Hepatic stellate cell (primary cell): ENCODE results near the gene TRMT44.
"Not testable (repeated sequence)": the region's sequence is repeated elsewhere in the genome, so short reads cannot be mapped to it uniquely, and the experiment has no call there.

Experiments
- DNase-seq: peaks from one replicate; pipeline ENCODE4 v3.0.0; 2011; ENCODE audit warnings: low spot score

The TRMT44 gene

DNA sequence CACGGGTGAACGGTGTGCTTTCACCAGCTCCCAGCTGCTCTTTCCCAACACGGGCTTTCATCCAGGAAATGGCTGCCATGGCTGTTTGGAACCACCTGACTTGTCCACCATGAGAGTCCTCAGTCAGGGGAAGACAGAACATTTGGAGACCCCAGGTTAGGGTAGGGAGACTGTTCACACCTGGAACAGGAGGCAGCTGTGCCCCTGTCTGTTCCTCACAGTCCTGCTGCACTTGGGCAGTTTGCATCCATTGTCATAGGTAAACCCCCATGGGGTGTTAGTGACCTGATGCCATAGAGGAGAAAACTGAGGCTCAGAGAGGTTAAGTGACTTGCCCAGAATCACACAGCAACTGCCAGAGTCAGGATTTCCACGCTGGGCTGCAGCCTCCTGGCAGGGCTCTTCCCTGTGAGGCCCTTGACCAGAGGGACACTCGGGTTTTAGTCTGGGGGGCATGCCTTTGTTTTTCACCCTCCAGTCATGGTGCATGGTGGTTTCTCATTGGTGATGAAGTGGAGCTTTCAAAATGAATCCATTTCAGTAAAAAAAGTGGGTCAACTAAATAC lies 54.5 kb downstream of the TRMT44 start:
- no peak for DNase-seq

DNA sequence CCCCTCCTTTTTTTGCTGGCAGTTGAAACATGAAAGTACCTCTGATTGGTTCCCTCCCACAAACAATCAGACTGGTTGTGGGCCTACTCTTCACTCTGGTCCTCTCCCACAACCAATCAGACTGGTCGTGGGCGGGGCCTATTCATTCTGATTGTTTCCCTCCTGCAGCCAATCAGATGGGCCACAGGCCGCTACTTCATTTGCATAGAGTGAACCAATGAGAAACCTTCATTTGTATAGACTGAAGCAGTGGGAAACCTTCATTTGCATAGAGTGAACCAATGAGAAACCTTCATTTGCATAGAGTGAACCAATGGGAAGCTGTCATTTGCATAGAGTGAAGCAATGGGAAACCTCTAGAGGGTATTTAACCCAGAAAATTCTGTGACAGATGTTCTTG lies 55.2 kb downstream of the TRMT44 start:
- DNase-seq, result no peak

DNA sequence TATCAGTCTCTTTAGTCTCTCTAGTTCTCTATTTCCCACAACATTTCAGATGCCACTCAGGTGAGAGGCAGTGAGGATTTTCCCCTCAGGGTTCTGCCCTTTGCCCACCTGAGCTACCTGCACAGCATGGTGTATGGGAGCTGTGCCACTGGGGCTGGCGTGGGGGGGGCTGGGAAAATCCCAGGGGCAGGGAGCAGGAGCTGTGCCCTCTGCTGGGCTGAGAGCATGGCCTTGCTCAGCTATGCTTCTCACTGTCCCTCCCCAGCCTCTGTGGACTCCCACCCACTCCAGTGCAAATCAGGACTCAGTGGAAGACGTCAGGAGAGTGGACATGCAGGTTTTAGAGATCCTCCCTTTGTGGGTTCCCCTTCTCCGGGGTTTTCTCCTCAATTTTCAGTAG lies 57.2 kb downstream of the TRMT44 start:
- no peak for DNase-seq

DNA sequence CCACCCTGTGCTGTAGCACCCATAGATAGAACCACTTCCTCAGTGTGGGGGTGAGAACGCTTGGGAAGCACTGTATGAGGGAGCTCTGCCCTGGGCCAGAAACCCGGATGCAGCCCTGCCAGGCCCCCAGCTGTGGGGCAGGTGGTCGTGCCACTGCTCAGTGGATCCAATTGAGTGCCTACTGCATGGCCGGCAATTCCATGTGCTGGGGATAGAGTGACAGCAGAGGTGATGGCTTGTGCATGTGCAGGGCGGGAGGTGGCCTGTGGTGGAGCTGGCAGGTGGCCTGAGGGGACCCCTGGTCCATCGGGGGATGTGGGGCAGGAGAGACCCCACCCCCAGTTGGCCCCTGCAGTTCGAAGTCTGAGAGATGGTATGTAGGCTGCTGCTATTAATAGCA lies 60.4 kb downstream of the TRMT44 start:
- no peak for DNase-seq

DNA sequence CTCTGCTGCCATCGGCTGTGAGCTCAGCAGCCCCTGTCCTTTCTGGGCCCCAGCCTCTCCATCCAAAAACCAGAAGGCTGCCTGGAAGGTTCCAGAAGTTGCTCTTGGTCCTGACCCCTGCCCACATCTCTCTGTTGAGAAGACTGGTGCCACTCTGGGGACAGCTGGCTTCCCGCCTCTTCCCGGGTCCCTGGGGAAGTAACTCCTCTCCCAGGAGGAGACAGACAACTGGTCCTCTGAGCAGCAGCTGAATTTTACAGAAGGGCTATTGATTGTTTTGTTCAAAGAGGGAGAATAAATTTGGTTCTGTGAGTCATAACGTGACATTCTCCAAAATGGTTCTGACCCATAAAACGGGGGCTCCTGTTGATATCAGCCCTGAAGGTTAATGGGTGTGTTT lies 61.2 kb downstream of the TRMT44 start:
- no peak for DNase-seq

DNA sequence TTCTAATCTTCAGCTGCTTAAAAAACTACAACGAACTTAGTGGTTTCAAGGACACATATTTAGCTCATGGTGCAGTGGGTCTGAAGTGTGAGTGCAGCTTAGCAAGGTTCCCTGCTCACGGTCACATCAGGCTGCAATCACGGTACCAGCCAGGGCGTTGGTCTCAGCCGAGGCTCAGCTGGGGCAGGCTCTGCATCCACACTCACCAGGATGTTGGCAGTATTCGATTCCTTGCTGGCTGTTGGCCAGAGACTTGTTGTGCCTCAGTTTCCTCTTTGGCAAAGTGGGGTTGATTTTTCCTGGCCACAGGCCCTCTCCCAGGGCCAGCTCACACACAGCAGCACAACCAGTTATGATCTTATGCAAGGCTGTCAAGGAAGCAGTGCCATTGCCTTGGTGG lies 61.8 kb downstream of the TRMT44 start:
- DNase-seq, result no peak

DNA sequence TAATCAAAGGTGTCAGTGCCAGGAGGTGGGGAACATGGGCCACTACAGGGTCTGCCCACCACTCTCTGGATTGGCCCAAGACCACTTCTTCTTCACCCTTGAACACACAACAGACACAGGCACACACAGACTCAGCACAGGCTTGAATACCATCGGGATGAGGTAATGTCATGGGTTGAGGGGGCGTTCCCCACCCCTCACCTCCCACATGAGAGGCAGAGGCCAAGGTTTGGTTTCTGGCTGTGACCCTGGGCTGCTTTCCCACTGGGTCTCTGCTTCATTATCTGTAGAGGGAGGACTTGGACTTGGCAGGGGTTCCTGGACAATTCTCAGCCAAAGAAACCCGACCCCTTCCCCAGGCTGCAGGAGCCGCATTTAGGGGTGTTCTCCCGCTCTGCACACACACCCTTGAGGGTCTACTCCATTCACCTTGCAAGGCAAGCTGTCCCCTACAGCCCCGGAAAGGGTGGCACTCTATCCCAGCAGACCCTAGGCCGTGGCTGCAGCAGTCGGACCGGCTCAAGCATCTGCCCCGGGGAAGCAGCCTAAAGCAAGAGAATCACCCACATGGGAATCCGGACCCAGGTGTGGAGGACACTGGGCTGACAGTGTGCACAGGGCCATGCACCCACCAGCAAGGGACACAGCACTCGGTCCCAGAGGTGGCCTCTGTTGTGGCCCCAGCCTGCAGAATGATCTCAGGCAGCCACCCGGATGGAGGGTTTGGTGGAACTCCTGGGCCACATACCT lies 62.4 kb downstream of the TRMT44 start:
- no peak for DNase-seq

DNA sequence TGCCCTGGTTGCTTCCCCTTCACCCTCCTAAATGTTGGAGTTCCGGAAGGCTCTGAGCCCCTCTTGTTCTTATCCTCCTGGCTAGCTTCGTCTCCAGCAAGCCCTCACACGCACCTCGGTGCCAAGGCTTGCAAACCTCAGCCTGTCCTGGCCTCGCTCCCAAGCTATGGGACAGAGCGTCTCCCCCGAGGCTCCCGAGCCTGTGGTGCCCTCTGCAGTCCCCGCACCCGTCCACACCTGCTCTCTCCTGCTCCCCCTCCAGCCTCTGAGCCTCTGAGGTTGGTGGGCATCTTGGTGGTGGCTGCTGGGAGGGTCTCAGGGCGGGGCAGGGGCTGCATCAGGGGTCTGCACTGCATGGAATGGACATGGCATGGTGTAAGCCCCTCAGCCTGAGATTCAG lies 63.2 kb downstream of the TRMT44 start:
- DNase-seq, result no peak

DNA sequence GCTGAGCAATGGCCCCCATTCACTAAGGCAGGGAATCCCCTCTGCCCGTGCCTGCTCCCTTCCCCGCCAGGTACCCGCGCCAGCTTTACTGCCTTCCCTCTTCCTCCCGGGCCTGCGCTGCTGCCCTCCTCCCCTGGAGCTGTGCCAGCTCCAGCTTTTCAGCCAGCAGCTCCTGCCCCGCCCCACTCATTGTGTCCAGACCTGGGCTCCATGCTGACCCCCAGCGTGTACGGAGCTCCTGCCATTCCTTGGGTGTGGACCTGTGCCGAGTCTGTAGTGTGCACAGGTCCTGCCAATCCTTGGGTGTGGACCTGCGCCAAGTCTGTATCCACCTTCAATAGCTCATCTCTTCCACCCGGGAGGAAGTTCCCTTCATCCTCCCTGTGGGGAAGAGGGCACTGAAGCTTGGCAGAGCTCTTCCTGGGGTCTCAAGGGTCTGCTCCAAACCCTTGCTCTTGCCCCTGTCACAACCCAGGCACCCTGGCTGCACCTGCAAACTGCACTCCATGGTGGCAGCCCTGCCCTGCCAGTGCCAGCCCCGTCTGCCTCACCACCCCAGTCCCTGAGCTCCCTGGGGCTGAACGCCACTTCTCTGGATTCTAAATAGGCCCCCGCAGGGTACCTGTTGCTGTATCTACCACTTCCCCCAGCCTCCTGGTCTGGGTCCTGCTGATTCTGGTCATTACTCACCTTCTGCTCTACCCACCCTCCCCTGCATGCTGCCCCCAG lies 63.9 kb downstream of the TRMT44 start:
- DNase-seq, result no peak

DNA sequence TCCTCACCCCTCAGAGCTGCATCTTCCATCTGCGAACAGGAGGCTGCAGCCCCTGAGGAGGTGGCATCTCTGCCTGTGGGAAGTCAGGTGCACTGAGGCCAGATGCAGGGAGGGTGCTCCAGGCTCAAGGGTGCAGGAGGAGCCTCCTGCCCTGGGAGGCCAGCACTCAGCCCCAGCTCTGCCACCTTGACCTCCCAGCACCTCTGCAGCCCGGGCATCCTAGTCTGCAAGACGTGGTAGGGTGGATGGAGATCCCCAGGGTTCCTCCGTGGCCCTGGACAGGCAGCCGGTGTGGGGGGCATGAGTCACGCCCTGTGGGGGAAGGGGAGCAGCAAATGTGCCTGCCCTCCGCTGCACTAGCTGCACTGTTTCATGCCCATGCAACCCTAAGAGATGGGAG lies 64.7 kb downstream of the TRMT44 start:
- no peak for DNase-seq

DNA sequence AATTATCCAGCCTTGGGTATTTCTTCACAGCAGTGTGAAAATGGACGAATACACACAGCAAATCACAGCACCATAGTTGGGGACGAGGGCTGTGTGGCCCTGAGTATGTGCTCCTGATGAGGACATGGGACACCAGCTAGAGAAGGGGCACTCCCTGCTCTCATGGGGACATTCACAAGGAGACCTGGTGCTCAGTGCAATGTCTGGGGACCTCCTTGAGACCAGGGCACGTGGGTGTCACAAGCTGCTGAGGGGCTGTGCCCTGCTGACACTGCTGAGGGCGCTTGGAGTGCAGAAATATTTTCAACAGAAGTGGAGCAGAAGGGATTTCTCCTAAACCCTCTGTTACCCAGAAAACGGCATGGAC lies 65.4 kb downstream of the TRMT44 start:
- no peak for DNase-seq

DNA sequence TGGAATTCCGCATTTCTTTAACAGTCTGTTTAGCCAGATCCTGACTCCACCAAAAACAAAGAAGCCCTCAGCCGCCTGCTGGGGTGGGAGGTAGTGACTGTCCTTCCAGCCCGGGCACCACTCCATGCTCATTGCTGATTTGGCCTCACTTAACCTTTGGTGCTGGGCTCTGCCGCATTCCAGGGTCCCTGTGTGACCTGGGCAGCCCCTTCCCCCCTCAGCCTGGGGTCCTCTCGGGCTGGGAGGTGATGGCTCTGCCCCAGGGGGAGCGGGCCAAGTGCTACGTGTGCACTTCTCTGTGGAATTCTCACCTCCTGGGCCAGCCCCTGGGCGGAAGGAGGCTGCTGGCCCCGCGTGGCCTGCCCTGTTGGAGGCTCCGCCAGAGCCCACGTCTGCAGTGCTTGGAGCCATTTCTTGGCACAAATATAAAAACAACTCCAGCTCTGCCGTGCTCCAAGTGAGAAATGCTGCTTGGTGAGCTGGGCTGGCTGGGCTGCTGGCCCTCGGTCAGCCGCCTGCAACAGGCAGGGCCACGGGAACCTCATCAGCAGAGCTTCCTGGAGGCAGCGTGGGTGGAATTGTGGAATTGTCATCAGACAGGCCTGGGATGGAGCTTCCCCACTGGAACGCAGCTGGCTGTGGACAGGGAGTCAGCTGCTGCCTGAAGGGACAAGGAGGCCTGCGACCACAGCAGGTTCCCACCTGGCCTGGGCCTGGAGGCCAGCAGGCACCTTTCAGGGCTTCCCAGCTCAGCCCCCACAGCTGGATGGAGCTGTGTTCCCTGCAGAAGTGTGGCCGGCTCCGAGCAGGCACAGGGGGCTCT lies 66.0 kb downstream of the TRMT44 start:
- peak; percentile 58 for DNase-seq

DNA sequence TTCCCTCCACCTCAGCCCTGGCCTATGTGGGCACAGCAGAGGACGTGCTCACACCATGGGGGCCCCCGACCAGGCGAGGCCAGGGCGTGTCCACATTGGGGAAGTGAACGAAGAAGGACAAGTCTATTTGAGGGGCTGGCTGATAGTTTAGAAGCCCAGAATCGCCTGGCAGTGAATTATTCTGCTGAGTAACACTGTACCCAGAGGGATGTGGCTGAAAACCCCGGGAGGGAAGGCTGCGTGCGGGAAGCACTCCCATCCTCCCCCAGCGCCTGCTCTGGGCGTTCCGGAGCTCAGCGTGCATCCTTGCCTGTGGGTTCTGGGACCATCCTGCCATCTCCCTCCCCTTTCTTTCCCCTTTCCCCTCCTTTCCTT lies 66.6 kb downstream of the TRMT44 start:
- DNase-seq, result no peak

DNA sequence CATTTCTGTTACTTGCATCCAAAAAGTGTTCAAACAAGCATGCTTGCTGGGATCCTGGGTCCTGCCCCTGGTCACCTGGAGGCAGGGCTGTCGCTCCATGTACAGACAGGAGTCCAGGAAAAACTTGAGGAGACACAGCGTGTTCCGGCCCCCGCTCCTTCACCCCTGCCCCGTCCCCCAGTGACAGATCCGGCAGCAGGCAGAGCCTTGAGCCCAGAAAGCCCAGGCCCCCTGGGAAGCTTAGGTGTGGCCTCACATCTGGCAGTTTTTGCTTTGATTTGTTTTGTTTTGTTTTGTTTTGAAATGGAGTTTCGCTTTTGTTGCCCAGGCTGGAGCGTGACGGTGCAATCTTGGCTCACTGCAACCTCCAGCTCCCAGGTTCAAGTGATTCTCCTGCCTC lies 67.0 kb downstream of the TRMT44 start:
- no peak for DNase-seq

DNA sequence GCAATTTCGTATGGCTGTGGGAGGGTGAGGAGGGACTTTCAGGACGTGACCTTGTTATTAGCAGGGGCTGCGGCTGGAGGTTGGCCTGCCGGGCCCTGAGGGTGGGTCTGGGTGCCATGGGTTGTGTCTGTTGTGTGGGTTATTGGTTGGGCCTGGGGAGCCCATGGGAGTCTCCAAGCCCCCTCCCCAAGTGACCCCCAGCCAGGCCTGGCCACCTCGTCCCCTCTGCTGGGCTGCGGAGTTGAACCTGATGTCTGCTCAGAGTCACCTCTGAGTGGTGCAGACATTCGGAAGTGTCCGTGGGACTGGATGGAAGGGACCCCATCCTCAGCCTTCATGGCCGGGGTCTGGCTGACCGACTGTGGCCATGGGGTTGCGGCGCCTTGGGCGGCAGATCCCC lies 67.7 kb downstream of the TRMT44 start:
- no peak for DNase-seq

DNA sequence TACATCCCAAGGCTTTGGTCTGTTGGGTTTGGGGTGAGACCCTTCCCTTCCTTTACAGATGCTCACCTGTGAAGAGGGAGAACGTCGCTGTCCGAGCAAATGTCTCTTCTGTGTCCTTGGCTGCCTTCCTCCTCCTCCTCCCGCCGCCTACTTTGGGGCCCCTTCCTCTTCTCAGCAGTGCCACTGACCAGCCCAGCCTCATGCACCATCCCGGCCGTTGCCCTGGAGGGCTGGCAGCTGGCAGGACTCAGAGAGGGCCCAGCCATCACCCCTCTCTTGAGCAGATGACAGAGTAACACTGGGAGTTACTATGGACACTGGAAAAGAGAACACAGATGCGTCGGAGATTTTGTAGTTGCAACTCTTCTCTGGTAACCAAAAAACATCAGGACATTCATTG lies 68.2 kb downstream of the TRMT44 start:
- no peak for DNase-seq

DNA sequence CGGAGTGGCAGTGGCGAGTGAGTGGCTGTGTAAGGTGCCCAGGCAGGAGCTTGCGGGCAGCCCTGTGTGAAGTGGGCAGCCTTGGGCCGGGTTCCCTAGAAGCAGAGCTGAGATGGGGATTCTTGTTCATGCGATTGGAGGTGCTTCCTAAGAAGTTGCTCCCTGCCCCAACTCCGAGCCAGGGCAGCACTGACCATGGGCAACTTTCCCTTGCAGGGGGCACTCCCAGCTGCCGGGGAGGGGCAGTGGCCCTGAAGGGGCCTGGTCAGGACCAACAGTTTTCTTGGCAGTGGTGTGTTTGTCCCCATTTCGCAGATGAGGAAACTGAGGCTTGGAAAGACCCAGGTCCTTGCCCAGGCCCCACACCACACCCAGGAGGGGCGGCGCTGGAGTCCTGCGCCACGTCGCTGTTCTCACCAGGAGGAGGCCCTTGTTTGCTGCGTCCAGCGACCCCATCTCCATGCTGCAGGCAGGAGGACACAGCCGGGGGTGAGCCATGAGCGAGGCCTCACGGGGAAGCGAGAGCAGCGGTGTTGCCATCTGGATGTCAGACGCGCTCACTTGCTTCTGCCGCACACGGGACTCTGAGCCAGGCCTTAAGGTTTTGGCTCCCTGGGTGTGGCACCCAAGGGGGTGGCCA lies 68.9 kb downstream of the TRMT44 start:
- DNase-seq, result no peak

DNA sequence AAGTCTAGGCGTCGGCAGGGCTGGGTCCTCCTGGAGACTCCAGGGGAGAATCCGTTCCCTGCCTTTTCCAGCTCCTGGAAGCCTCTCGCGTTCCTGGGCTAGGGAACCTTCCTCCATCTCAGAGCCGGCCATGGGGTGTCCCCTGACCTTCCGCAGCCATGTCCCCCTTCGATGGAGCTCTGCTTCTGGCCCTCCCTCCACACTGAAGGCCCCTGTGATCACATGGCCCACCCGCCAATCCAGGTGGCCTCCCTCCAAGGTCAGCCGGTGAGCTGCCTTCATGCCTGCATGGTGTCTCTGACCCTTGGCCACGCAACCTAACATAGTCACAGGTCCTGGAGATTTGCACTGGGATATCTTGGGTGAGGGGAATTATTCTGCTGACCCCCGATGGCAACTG lies 69.6 kb downstream of the TRMT44 start:
- no peak for DNase-seq

DNA sequence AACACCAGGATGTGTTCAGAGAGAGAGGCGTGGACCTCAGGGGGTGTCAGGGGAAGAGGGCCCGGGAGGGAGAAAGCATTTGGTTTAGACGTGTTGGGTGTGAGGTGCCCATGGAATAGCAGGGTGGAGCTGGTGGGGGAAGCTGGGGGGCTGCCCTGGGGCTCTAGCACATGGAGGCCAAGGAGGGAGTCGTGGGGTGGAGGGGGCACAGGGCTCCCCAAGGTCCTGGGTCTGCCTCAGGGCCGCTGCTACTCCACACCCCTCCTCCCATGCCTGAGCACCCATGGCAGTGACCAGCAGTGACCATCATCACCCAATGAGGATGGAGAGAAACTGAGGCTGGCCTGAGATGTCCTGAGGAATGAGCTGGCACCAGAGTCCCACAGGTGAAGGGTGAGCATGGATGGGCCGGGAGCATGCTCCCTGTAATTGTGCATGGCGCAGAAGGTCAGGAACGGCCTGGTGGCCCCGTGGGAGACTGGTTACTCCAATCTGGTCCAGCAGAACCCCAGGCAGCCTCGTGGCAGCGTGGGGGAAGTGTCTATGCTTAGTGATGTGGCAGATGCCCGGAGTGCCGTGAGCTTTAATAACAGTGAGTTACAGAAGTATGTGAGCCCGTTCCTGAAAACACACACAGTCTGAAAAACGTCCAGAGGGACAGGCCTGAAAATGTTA lies 70.2 kb downstream of the TRMT44 start:
- no peak for DNase-seq

DNA sequence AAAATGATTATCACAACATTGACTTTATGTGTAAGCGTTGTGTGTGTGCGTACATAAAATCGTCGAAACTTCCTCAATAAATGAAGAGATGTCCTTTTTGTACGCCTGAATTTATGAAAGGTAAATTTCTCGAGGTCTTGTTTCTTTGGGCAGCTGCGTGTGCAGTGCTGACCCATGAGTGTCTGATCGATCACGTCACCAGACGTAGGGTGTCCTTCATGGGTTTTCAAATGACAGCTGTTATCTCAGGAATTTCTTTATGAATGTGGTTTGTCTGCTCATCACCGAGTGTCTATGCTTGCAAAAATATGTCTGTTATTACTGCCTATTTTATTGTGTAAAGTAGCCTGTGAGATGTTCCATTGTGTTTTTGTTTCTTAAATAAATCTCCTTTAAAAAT lies 71.9 kb downstream of the TRMT44 start:
- DNase-seq, result no peak

DNA sequence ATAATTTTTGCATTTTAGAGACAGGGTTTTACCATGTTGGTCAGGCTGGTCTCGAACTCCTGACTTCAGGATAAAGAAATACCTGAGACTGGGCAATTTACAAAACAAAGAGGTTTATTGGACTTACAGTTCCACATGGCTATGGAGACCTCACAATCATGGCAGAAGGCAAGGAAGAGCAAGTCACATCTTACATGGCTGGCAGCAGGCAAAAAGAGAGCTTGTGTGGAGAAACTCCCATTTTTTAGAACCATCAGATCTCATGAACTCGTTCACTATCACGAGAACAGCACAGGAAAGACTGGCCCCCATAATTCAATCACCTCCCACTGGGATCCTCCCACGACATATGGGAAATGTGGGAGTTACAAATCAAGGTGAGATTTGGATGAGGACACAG lies 72.5 kb downstream of the TRMT44 start:
- not testable (repeated sequence) for DNase-seq

DNA sequence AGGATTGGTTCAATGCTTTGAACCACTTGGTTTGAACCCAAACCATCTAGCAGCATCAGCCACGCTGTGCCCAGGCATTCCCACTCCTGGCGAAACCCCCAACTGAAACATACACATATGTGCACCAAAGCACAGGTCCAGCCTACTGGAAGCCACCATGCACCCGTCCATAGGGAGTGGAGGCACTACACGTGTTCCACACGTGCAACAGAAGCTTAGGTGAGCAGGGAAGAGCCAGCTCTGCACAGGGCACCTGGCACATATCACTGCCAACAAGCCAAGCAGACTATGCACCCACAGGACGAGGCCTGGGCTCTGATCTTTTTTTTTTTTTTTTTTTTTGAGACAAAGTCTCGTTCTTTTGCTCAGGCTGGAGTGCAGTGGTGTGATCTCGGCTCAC lies 73.4 kb downstream of the TRMT44 start:
- DNase-seq, result no peak
